ENCODE results near the gene ARHGAP18.

- no peak for TF ChIP-seq CTCF (IDR thresholded peaks at IDR 0.05)
- no peak for TF ChIP-seq POLR2A (IDR thresholded peaks at IDR 0.05)
- no peak for TF ChIP-seq POLR2AphosphoS5 (IDR thresholded peaks at IDR 0.05)
Observed at GRCh38 chr6:129662980-129663431, 47.0 kb downstream of the ARHGAP18 start.
